GM23338 (cell line): ENCODE measurements around the gene CYB5B. TPM values are rescaled to one million over a fixed set of nuclear protein-coding genes. Genes with fewer than 3 reads are reported as not detected.

Source experiments
- ATAC-seq: fragments of 200-7000 bp; cut with Tn5 transposase; 3 replicates; pipeline ENCODE4 v1.9.1; 2020
- DNase-seq: peaks from one replicate; pipeline ENCODE4 v3.0.0-alpha.2; 2015; ENCODE audit warnings: low spot score
- H2AFZ ChIP-seq: fragments of 200-600 bp; sonication (generic); 2 replicates; pipeline ENCODE4 v1.8.0; 2016; ENCODE audit warnings: antibody characterized with exemption, mild to moderate bottlenecking, moderate library complexity
- H3F3A ChIP-seq: fragments of 200-600 bp; sonication (generic); replicated peaks from 2 replicates; pipeline ENCODE4 v1.8.0; 2017; ENCODE audit warnings: antibody characterized with exemption, mixed run types, low read depth
- H3K27ac ChIP-seq: fragments of 200-600 bp; sonication (generic); 2 replicates; pipeline ENCODE4 v1.6.1; 2016; ENCODE audit warnings: low read depth
- H3K27me3 ChIP-seq: fragments of 200-600 bp; sonication (generic); 2 replicates; pipeline ENCODE4 v1.8.0; 2016; ENCODE audit warnings: mild to moderate bottlenecking, mixed run types, moderate library complexity; ENCODE audit not compliant: insufficient read depth
- H3K36me3 ChIP-seq: fragments of 200-600 bp; sonication (generic); 2 replicates; pipeline ENCODE4 v1.8.0; 2016; ENCODE audit warnings: mild to moderate bottlenecking; ENCODE audit not compliant: insufficient read depth
- H3K4me1 ChIP-seq: fragments of 200-600 bp; sonication (generic); 2 replicates; pipeline ENCODE4 v1.8.0; 2016; ENCODE audit warnings: mild to moderate bottlenecking, moderate library complexity; ENCODE audit not compliant: insufficient read depth
- H3K4me2 ChIP-seq: fragments of 200-600 bp; sonication (generic); 2 replicates; pipeline ENCODE4 v1.7.1; 2017; ENCODE audit warnings: mixed run types
- H3K4me3 ChIP-seq: fragments of 200-600 bp; sonication (generic); 2 replicates; pipeline ENCODE4 v1.6.1; 2016; ENCODE audit warnings: mixed run types
- H3K79me2 ChIP-seq: fragments of 200-600 bp; sonication (generic); replicated peaks from 2 replicates; pipeline ENCODE4 v1.8.0; 2017; ENCODE audit warnings: mild to moderate bottlenecking; ENCODE audit not compliant: insufficient read depth
- H3K9me2 ChIP-seq: fragments of 200-600 bp; sonication (generic); 2 replicates; pipeline ENCODE4 v1.8.0; 2017; ENCODE audit not compliant: insufficient read depth
- H4K20me1 ChIP-seq: fragments of 200-600 bp; sonication (generic); replicated peaks from 2 replicates; pipeline ENCODE4 v1.8.0; 2017; ENCODE audit warnings: mild to moderate bottlenecking; ENCODE audit not compliant: insufficient read depth
- H3K27ac Mint-ChIP-seq: 2 replicates; pipeline ENCODE4 v1.8.0; 2020; ENCODE audit warnings: inconsistent platforms, mild to moderate bottlenecking, moderate library complexity, mixed read lengths
- H3K27me3 Mint-ChIP-seq: 3 replicates; pipeline ENCODE4 v1.8.0; 2022; ENCODE audit warnings: low read depth, mild to moderate bottlenecking, moderate library complexity, mixed read lengths, inconsistent platforms; ENCODE audit not compliant: insufficient read depth, poor library complexity
- H3K36me3 Mint-ChIP-seq: 3 replicates; pipeline ENCODE4 v1.8.0; 2021; ENCODE audit warnings: low read depth, mild to moderate bottlenecking, inconsistent platforms, moderate library complexity, mixed read lengths
- H3K4me1 Mint-ChIP-seq: 3 replicates; pipeline ENCODE4 v1.8.0; 2020; ENCODE audit warnings: mild to moderate bottlenecking, inconsistent platforms, mixed read lengths
- H3K4me3 Mint-ChIP-seq: 3 replicates; pipeline ENCODE4 v1.8.0; 2021; ENCODE audit warnings: moderate library complexity, mild to moderate bottlenecking, inconsistent platforms, mixed read lengths
- H3K9me3 Mint-ChIP-seq: 3 replicates; pipeline ENCODE4 v1.8.0; 2020; ENCODE audit warnings: moderate library complexity, mild to moderate bottlenecking, inconsistent platforms, mixed read lengths
- EZH2 ChIP-seq: fragments of 200-600 bp; sonication (generic); IDR thresholded peaks from one replicate; pipeline ENCODE4 v1.8.0; 2017; ENCODE audit warnings: antibody characterized with exemption, mild to moderate bottlenecking, low read depth; ENCODE audit not compliant: unreplicated experiment
- EZH2phosphoT487 ChIP-seq: fragments of 200-600 bp; sonication (generic); IDR thresholded peaks from one replicate; pipeline ENCODE4 v1.8.1; 2018; ENCODE audit warnings: antibody characterized with exemption; ENCODE audit not compliant: unreplicated experiment
- JUNB ChIP-seq: IDR thresholded peaks from one replicate; pipeline ENCODE4 v1.6.1; 2016; ENCODE audit warnings: antibody characterized with exemption; ENCODE audit not compliant: unreplicated experiment
- POLR2AphosphoS5 ChIP-seq: IDR thresholded peaks from 2 replicates; pipeline ENCODE4 v1.6.1; 2016; ENCODE audit warnings: antibody characterized with exemption, low read depth
- STAT1 ChIP-seq: IDR thresholded peaks from one replicate; pipeline ENCODE4 v1.6.1; 2016; ENCODE audit warnings: antibody characterized with exemption; ENCODE audit not compliant: unreplicated experiment
- ZNF114 ChIP-seq: fragments of 250-450 bp; sonication (Bioruptor Pico); IDR thresholded peaks from 2 replicates; pipeline ENCODE4 v1.5.0; 2020; ENCODE audit warnings: mild to moderate bottlenecking, moderate library complexity
- ZNF331 ChIP-seq: fragments of 250-450 bp; sonication (Bioruptor Pico); IDR thresholded peaks from 2 replicates; pipeline ENCODE4 v1.5.0; 2020; ENCODE audit warnings: low read depth, mild to moderate bottlenecking, moderate library complexity
- polyA plus RNA-seq: library from polyadenylated mRNA; unstranded; fragments of >200 nt; fragmentation: Nextera tagmentation; extraction: Ambion mirVana; gene quantifications from 2 replicates; pipeline ENCODE4 v1.2.1, GENCODE V29; 2016
- total RNA-seq: library from RNA; depleted of rRNA; stranded (reverse); fragments of >200 nt; shearing (Covaris generic); gene quantifications from 2 replicates; pipeline ENCODE4 v1.2.3, GENCODE V29; 2014
- TF ChIP-seq, protein P1 (sequence below): fragments of 250-450 bp; sonication (Bioruptor Pico); IDR thresholded peaks from 2 replicates; pipeline ENCODE4 v1.5.0; 2020; ENCODE audit warnings: mild to moderate bottlenecking, moderate library complexity
- TF ChIP-seq, protein P2 (sequence below): IDR thresholded peaks from 2 replicates; pipeline ENCODE4 v1.6.1; 2016; ENCODE audit warnings: antibody characterized with exemption
- TF ChIP-seq, protein P3 (sequence below): IDR thresholded peaks from one replicate; pipeline ENCODE4 v1.6.1; 2018; ENCODE audit warnings: antibody characterized with exemption; ENCODE audit not compliant: unreplicated experiment

Gene CYB5B
- total and polyA plus RNA-seq, 2 experiments from 2014 or later: 72.0 to 110 TPM

DNA sequence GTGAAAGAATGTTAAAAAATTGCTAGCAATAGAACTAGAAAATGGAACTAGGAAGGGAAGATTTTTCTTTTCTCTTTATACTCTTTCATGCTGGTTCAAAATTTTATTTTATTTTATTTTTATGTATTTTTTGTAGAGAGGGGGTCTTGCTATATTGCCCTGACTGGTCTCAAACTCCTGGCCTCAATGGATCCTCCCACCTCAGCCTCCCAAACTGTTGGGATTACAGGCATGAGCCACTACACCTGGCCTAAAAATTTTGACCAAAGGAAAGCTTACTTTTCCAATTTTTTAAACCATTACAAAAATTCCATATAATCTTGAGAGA is 28.6 kb upstream of the CYB5B start:
- H3K4me1 Mint-ChIP-seq: peaks cover 10% of the 10 kb centered on the region; the same call in 2 of the 3 replicates
- H3F3A ChIP-seq: no peaks in the 10 kb centered on the region
- H3K79me2 ChIP-seq: no peaks in the 10 kb centered on the region
- no peak overlapping the region for H3K4me3 ChIP-seq
- no peak overlapping the region for H3K4me2 ChIP-seq
- no peaks in the 10 kb centered on the region for H3K9me2 ChIP-seq
- no peaks in the 10 kb centered on the region for H4K20me1 ChIP-seq
- H2AFZ ChIP-seq: no peak overlapping the region
- no peaks in the 10 kb centered on the region for H3K36me3 Mint-ChIP-seq
- DNase-seq (no peak), ATAC-seq (no peak)
- H3K4me3 Mint-ChIP-seq: no peak overlapping the region
- TF ChIP-seq POLR2AphosphoS5: no peak
- no peaks in the 10 kb centered on the region for H3K36me3 ChIP-seq
- H3K4me1 ChIP-seq: peaks cover 8% of the 10 kb centered on the region; the same call in 1 of the 2 replicates
- no peaks in the 10 kb centered on the region for H3K27me3 ChIP-seq
- no peaks in the 10 kb centered on the region for H3K27me3 Mint-ChIP-seq
- H3K27ac ChIP-seq: no peak overlapping the region
- peak overlapping the region; percentile 53; the same call in 1 of the 2 replicates for H3K27ac Mint-ChIP-seq
- no peaks in the 10 kb centered on the region for H3K9me3 Mint-ChIP-seq

DNA sequence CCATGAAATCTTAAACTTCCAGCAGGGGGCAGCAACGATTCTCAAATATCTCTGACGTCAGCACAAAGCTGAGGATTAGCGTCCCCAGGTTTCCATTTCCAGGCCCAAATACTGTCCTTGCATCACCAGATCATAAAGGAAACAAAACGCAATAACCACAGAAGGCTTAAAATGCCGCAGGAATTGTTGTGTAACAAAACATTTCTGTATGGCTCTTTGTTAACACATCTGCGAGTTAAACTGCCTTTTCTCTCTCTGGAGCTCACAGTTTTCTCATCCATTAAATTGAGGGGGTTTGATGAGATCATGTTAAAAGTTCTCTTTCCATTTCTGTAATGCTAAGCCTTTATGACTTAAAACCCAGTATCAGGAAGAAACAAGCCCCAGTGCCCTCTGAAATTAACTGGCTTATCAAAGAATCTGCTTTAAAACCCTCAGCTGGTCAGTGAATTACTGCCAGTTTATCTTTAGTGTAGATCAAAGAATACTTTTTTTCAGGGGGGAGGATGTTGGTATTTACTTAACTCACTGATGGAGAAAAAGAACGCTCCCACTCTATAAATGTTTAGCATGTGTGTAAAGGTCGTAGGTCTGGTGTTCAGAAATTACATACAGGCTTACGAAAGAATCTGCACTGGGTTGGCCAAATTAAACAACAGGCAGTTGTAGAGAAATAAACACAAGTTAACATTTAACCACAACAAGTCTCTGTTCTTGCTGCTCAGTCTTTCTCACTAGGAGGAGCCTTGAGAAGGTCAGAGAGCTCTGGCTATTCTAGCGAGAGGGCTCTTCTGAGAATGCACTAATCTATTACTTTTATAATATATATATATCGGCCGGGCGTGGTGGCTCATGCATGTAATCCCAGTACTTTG is 28.0 kb upstream of the CYB5B start:
- Histone ChIP-seq H3K9me2 (no peaks in the 10 kb centered on the region), H2AFZ (peak overlapping the region; percentile 87; the same call in 1 of the 2 replicates), H3K79me2 (no peaks in the 10 kb centered on the region), H3K4me3 (no peak overlapping the region), H3K36me3 (no peaks in the 10 kb centered on the region), H3F3A (no peaks in the 10 kb centered on the region), H4K20me1 (no peaks in the 10 kb centered on the region), H3K4me1 (peaks cover 8% of the 10 kb centered on the region; the same call in 1 of the 2 replicates), H3K4me2 (no peak overlapping the region), H3K27me3 (no peaks in the 10 kb centered on the region), H3K27ac (0 out of 2 replicates have a peak overlapping the region, but pooled peaks have one; percentile 5)
- peak overlapping the region; percentile 53 for H3K27ac Mint-ChIP-seq
- no peaks in the 10 kb centered on the region for H3K27me3 Mint-ChIP-seq
- no peaks in the 10 kb centered on the region for H3K36me3 Mint-ChIP-seq
- ATAC-seq: peak; percentile 25
- H3K4me1 Mint-ChIP-seq: peaks cover 10% of the 10 kb centered on the region; the same call in 2 of the 3 replicates
- peak; percentile 93 for DNase-seq
- H3K4me3 Mint-ChIP-seq: no peak overlapping the region
- H3K9me3 Mint-ChIP-seq: no peaks in the 10 kb centered on the region
- TF ChIP-seq ZNF114 (CRISPR knock-in tag) (no peak), EZH2phosphoT487 (no peak), ZNF331 (CRISPR knock-in tag) (no peak), STAT1 (no peak), EZH2 (no peak), JUNB (no peak), POLR2AphosphoS5 (no peak)
- TF ChIP-seq, protein P1, sequence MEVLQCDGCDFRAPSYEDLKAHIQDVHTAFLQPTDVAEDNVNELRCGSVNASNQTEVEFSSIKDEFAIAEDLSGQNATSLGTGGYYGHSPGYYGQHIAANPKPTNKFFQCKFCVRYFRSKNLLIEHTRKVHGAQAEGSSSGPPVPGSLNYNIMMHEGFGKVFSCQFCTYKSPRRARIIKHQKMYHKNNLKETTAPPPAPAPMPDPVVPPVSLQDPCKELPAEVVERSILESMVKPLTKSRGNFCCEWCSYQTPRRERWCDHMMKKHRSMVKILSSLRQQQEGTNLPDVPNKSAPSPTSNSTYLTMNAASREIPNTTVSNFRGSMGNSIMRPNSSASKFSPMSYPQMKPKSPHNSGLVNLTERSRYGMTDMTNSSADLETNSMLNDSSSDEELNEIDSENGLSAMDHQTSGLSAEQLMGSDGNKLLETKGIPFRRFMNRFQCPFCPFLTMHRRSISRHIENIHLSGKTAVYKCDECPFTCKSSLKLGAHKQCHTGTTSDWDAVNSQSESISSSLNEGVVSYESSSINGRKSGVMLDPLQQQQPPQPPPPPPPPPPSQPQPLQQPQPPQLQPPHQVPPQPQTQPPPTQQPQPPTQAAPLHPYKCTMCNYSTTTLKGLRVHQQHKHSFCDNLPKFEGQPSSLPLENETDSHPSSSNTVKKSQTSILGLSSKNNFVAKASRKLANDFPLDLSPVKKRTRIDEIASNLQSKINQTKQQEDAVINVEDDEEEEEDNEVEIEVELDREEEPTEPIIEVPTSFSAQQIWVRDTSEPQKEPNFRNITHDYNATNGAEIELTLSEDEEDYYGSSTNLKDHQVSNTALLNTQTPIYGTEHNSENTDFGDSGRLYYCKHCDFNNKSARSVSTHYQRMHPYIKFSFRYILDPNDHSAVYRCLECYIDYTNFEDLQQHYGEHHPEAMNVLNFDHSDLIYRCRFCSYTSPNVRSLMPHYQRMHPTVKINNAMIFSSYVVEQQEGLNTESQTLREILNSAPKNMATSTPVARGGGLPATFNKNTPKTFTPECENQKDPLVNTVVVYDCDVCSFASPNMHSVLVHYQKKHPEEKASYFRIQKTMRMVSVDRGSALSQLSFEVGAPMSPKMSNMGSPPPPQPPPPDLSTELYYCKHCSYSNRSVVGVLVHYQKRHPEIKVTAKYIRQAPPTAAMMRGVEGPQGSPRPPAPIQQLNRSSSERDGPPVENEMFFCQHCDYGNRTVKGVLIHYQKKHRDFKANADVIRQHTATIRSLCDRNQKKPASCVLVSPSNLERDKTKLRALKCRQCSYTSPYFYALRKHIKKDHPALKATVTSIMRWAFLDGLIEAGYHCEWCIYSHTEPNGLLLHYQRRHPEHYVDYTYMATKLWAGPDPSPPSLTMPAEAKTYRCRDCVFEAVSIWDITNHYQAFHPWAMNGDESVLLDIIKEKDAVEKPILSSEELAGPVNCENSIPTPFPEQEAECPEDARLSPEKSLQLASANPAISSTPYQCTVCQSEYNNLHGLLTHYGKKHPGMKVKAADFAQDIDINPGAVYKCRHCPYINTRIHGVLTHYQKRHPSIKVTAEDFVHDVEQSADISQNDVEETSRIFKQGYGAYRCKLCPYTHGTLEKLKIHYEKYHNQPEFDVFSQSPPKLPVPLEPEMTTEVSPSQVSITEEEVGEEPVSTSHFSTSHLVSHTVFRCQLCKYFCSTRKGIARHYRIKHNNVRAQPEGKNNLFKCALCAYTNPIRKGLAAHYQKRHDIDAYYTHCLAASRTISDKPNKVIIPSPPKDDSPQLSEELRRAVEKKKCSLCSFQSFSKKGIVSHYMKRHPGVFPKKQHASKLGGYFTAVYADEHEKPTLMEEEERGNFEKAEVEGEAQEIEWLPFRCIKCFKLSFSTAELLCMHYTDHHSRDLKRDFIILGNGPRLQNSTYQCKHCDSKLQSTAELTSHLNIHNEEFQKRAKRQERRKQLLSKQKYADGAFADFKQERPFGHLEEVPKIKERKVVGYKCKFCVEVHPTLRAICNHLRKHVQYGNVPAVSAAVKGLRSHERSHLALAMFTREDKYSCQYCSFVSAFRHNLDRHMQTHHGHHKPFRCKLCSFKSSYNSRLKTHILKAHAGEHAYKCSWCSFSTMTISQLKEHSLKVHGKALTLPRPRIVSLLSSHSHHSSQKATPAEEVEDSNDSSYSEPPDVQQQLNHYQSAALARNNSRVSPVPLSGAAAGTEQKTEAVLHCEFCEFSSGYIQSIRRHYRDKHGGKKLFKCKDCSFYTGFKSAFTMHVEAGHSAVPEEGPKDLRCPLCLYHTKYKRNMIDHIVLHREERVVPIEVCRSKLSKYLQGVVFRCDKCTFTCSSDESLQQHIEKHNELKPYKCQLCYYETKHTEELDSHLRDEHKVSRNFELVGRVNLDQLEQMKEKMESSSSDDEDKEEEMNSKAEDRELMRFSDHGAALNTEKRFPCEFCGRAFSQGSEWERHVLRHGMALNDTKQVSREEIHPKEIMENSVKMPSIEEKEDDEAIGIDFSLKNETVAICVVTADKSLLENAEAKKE (CRISPR knock-in tag): no peak
- TF ChIP-seq, protein P2, sequence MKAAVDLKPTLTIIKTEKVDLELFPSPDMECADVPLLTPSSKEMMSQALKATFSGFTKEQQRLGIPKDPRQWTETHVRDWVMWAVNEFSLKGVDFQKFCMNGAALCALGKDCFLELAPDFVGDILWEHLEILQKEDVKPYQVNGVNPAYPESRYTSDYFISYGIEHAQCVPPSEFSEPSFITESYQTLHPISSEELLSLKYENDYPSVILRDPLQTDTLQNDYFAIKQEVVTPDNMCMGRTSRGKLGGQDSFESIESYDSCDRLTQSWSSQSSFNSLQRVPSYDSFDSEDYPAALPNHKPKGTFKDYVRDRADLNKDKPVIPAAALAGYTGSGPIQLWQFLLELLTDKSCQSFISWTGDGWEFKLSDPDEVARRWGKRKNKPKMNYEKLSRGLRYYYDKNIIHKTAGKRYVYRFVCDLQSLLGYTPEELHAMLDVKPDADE: no peak
- TF ChIP-seq, protein P3, sequence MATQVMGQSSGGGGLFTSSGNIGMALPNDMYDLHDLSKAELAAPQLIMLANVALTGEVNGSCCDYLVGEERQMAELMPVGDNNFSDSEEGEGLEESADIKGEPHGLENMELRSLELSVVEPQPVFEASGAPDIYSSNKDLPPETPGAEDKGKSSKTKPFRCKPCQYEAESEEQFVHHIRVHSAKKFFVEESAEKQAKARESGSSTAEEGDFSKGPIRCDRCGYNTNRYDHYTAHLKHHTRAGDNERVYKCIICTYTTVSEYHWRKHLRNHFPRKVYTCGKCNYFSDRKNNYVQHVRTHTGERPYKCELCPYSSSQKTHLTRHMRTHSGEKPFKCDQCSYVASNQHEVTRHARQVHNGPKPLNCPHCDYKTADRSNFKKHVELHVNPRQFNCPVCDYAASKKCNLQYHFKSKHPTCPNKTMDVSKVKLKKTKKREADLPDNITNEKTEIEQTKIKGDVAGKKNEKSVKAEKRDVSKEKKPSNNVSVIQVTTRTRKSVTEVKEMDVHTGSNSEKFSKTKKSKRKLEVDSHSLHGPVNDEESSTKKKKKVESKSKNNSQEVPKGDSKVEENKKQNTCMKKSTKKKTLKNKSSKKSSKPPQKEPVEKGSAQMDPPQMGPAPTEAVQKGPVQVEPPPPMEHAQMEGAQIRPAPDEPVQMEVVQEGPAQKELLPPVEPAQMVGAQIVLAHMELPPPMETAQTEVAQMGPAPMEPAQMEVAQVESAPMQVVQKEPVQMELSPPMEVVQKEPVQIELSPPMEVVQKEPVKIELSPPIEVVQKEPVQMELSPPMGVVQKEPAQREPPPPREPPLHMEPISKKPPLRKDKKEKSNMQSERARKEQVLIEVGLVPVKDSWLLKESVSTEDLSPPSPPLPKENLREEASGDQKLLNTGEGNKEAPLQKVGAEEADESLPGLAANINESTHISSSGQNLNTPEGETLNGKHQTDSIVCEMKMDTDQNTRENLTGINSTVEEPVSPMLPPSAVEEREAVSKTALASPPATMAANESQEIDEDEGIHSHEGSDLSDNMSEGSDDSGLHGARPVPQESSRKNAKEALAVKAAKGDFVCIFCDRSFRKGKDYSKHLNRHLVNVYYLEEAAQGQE: no peak
